Esophagus muscularis mucosa (tissue), 4 donors: ENCODE results near the gene CMYA5. TPM values are rescaled to one million over a fixed set of nuclear protein-coding genes. Genes with fewer than 3 reads are reported as not detected.

ENCODE experiments used
- DNase-seq: peaks from one replicate; pipeline ENCODE4 v3.0.0-alpha.2; 2017; ENCODE audit errors: extremely low spot score
- H3K27ac ChIP-seq, 4 donors: fragments of 200-600 bp; sonication (generic); replicated peaks in 1 of 4; 1 replicate in 3 of 4; 2 replicates in 1 of 4; pipeline ENCODE4 v1.5.1; 2016 to 2019; ENCODE audit warnings: mild to moderate bottlenecking in 1 of 4
- H3K27me3 ChIP-seq, 4 donors: fragments of 200-600 bp; sonication (generic); one replicate each; pipeline versions ENCODE4 v1.5.1 to v1.6.0; 2016 to 2019
- H3K36me3 ChIP-seq, 4 donors: fragments of 200-600 bp; sonication (generic); one replicate each; pipeline ENCODE4 v1.5.1; 2016 to 2019
- H3K4me1 ChIP-seq, 4 donors: fragments of 200-600 bp; sonication (generic); one replicate each; pipeline ENCODE4 v1.5.1; 2016 to 2019
- H3K4me3 ChIP-seq, 4 donors: fragments of 200-600 bp; sonication (generic); 1 replicate in 2 of 4; 2 replicates in 2 of 4; pipeline ENCODE4 v1.5.1; 2016 to 2019; ENCODE audit warnings: mild to moderate bottlenecking in 4 of 4, moderate library complexity in 1 of 4
- H3K9me3 ChIP-seq, 4 donors: fragments of 200-600 bp; sonication (generic); 1 replicate in 3 of 4; 2 replicates in 1 of 4; pipeline ENCODE4 v1.5.1; 2016 to 2019
- CTCF ChIP-seq, 3 experiments: fragments of 200-600 bp in 2 of 3; fragments of 450-650 bp in 1 of 3; sonication (generic) in 2 of 3; IDR thresholded peaks; one replicate each; pipeline ENCODE4 v1.5.1; 2017 to 2019; ENCODE audit warnings: antibody characterized with exemption in 3 of 3, mild to moderate bottlenecking in 2 of 3, moderate library complexity in 1 of 3
- EP300 ChIP-seq: sonication (generic); formaldehyde crosslinking; IDR thresholded peaks from one replicate; pipeline ENCODE4 v1.6.1; 2017; ENCODE audit warnings: antibody characterized with exemption
- POLR2A ChIP-seq: fragments of 450-650 bp; IDR thresholded peaks from one replicate; pipeline ENCODE4 v1.6.1; 2017; ENCODE audit warnings: antibody characterized with exemption, moderate library complexity, mild to moderate bottlenecking, low read depth
- POLR2AphosphoS5 ChIP-seq, 2 donors: sonication (generic); formaldehyde crosslinking; IDR thresholded peaks; one replicate each; pipeline ENCODE4 v1.6.1; 2017; ENCODE audit warnings: antibody characterized with exemption in 2 of 2
- WGBS: methylation state at CpG from one replicate; pipeline ENCODE4 v1.1.5; 2018; 5-methylcytosine and 5-hydroxymethylcytosine counted together
- intact Hi-C: fragments of 100-400 bp; cut with DNase I; formaldehyde crosslinking; loops from one replicate; pipeline ENCODE4 v1.15.1; 2023
- total RNA-seq, 4 donors: library from RNA; depleted of rRNA; stranded (reverse); fragments of >200 nt; gene quantifications; one replicate each; pipeline versions ENCODE4 v1.1.0 to v1.2.1, GENCODE V29; 2016

The CMYA5 gene
- total RNA-seq, 4 donors from 2014 or later = 4.2 to 8.4 (median 4.9) TPM

GRCh38 chr5:79727451-79728355 is 38.1 kb downstream of the CMYA5 start:
- intact Hi-C loops = no loop called here
- Histone ChIP-seq H3K27me3 (no peaks in the 10 kb centered on the region), H3K9me3 (no peaks in the 10 kb centered on the region), H3K4me3 (no peak overlapping the region), H3K27ac (no peak overlapping the region), H3K36me3 (peaks cover 0 to 32% (median 0%) of the 10 kb centered on the region in 4 donors), H3K4me1 (no peaks in the 10 kb centered on the region)
- 90% methylated on average over 14 of the region's 14 CpGs for WGBS
- no peak for TF ChIP-seq POLR2A
- TF ChIP-seq EP300 = no peak
- no peak for TF ChIP-seq CTCF (IDR thresholded peaks at IDR 0.05)
- no peak for TF ChIP-seq POLR2AphosphoS5 (IDR thresholded peaks at IDR 0.05)
- no peak for DNase-seq

- intact Hi-C loops = no loop called here
- Histone ChIP-seq H3K4me1 (no peaks in the 10 kb centered on the region), H3K4me3 (no peak overlapping the region), H3K27me3 (no peaks in the 10 kb centered on the region), H3K27ac (no peak overlapping the region), H3K36me3 (peaks cover 0 to 33% (median 0%) of the 10 kb centered on the region in 4 donors), H3K9me3 (no peaks in the 10 kb centered on the region)
- no peak for TF ChIP-seq POLR2AphosphoS5 (IDR thresholded peaks at IDR 0.05)
- TF ChIP-seq POLR2A = no peak
- TF ChIP-seq CTCF (IDR thresholded peaks at IDR 0.05) = no peak
- TF ChIP-seq EP300 = no peak
- DNase-seq = no peak
- 90% methylated on average over 4 of the region's 4 CpGs for WGBS
These were observed 38.8 kb downstream of the CMYA5 start for GRCh38 chr5:79728396-79728795.

GRCh38 chr5:79729679-79730078 is 40.0 kb downstream of the CMYA5 start:
- no peak for TF ChIP-seq POLR2AphosphoS5 (IDR thresholded peaks at IDR 0.05)
- no peak for TF ChIP-seq POLR2A
- TF ChIP-seq CTCF (IDR thresholded peaks at IDR 0.05) = no peak
- TF ChIP-seq EP300 = no peak
- Histone ChIP-seq H3K27ac (no peak overlapping the region), H3K27me3 (no peaks in the 10 kb centered on the region), H3K36me3 (peaks cover 0 to 33% (median 0%) of the 10 kb centered on the region in 4 donors), H3K4me1 (no peaks in the 10 kb centered on the region), H3K9me3 (no peaks in the 10 kb centered on the region), H3K4me3 (no peak overlapping the region)
- WGBS = 97% methylated on average over 2 of the region's 2 CpGs
- intact Hi-C loops = no loop called here
- no peak for DNase-seq

- Histone ChIP-seq H3K9me3 (no peaks in the 10 kb centered on the region), H3K4me1 (no peaks in the 10 kb centered on the region), H3K27me3 (no peaks in the 10 kb centered on the region), H3K36me3 (peaks cover 0 to 33% (median 0%) of the 10 kb centered on the region in 4 donors), H3K27ac (no peak overlapping the region), H3K4me3 (no peak overlapping the region)
- 98% methylated on average over 3 of the region's 3 CpGs for WGBS
- TF ChIP-seq POLR2A (no peak), EP300 (no peak), POLR2AphosphoS5 (IDR thresholded peaks at IDR 0.05) (no peak), CTCF (IDR thresholded peaks at IDR 0.05) (no peak)
- DNase-seq = no peak
- intact Hi-C loops = no loop called here
These were observed 40.9 kb downstream of the CMYA5 start for GRCh38 chr5:79730564-79730963.
